HG02884 (cell line): ENCODE results near the gene AKR7A3.
"Not testable (repeated sequence)": the region's sequence is repeated elsewhere in the genome, so short reads cannot be mapped to it uniquely, and the experiment has no call there.

Experiments
- ATAC-seq: cut with Tn5 transposase; IDR thresholded peaks from one replicate; pipeline ENCODE4 v1.9.1; 2021; ENCODE audit warnings: mild to moderate bottlenecking, moderate library complexity; ENCODE audit not compliant: unreplicated experiment

The AKR7A3 gene

GRCh38 chr1:19288324-19289241 is at the start of gene AKR7A3:
AKR7A3 (minus strand) TSS chr1:19288770; CDS start chr1:19288709, 61 bp downstream.
- ATAC-seq, result not testable (repeated sequence)

GRCh38 chr1:19338323-19338762 is 49.8 kb upstream of the AKR7A3 start:
- ATAC-seq, result no peak

DNA sequence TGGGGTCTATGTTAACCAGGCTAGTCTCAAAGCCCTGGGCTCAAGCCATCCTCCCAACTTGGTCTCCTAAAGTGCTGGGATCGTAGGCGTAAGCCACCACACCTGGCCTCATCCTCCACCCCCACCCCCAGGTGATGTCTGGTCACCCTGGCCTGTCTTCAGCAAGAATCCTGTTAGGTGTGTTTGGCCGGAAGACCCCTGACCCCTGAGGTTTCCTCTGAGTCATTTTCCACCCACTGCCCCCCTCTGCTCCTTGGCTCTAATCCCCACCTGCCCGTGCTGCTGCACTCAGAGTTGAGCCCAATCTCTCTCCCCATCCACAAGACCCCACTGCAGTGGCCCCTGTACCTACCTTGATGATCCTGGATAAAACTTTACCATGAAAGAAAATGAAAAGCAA is 48.7 kb upstream of the AKR7A3 start:
- no peak for ATAC-seq

DNA sequence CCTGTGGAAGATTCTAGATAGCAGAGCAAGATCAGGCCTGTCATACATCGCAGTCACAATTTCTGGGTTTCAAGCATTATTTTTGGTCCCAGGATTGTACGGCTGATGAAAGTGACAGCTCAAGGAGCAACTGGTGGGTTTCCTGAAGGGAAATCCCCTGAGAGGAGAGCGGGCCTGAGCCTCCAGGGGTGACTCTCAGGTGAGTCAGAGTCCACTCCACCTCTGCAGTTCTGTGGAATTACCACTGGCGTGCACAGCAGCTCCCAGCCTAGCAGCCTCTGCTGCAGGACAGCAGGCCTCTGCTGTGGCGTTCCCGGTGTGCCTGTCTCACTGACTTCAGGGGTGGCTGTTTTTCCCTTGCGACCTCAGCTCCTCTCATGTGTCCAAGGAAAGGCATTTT is 48.0 kb upstream of the AKR7A3 start:
- ATAC-seq, result no peak

GRCh38 chr1:19333587-19334354 is 45.2 kb upstream of the AKR7A3 start:
- ATAC-seq, result no peak

DNA sequence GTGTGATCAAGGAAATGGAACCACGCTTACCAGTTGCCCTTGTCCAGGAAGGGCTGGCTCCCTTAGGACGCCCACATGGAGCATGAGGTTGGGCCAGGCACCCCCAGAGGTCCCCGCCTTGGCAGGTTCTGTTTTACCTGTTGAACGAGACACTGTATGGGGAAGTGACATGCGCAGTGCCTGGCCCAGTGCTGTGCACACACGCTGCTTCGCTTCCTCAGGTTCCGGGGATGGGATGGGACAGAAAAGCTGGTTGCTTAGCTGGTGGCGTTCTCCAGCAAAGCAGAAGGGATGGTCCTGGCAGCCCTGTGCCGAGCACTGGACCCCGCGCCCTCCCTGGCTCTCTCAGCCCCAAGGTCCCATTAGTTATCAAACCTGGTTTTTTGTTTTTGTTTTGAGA is 44.3 kb upstream of the AKR7A3 start:
- ATAC-seq, result no peak

DNA sequence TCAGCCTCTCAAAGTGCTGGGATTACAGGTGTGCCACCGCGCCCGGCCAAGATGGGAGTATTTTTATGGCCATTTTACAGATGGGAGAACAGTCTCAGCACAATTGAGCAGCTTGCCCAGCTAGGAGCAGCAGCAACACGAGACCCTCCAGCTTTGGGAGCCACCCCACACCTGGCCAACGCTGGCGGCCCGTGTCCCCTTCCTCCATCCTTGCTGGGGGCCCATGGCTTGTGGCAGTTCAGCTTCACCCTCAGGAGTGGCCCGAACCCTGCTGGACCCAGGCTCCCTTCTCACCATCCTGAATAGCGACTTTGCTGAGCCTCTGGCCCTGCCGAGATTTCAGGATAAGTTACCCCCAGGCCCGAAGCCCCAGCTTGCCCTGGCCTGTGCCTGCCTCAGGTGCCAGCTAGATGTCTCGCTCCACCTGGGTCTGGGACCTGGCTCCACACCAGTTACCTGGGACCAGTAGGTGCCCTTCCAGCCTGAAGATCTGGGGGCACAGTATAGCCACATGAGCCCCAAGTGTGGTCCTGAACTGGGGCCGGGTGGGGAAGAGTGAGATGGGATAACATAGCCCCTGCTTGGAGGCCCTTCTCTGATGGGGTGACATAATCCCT is 42.8 kb upstream of the AKR7A3 start:
- ATAC-seq, result no peak

- no peak for ATAC-seq
Observed at GRCh38 chr1:19330449-19331135, 42.0 kb upstream of the AKR7A3 start.

GRCh38 chr1:19329611-19330010 is 41.0 kb upstream of the AKR7A3 start:
- no peak for ATAC-seq

- no peak for ATAC-seq
Observed at GRCh38 chr1:19329188-19329587, 40.6 kb upstream of the AKR7A3 start.

DNA sequence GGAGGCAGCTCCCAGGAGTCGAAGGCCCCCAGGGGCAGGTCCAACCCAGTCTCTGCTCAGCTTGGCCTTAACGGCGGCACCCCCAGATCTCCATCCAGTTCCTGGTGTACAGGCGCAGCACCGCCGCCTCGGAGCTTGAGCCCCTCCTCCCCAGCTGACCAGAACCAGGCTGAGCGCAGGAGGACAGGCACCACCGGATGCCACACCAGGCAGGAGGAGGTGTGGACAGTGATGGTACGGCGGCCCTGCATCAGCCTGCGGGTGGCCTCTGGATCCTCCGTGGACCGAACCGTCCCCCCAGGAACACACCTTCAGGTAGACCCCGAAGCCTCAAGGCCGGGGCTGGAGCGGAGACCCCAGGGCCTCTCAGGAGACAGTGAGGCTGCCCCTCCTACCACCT is 39.9 kb upstream of the AKR7A3 start:
- no peak for ATAC-seq

GRCh38 chr1:19327736-19328135 is 39.2 kb upstream of the AKR7A3 start:
- ATAC-seq, result no peak

DNA sequence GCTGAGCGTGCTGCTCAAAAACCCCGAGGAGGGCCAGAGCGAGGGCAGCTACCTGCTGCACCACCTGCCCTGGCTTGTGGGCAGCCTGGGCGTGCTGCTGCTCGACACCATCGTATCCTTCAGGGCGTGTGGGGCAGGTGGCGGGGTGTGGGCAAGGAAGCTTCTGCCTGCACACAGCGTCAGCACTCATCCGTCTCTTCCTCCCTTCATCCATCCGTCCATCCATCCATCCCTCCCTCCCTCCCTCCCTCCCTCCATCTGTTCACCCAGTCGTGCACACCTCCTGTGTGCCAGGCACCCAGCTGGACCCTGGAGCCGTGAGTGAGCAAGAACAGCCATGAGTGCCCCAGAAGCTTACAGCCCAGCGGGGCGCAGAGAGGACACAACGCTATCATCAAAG is 38.7 kb upstream of the AKR7A3 start:
- no peak for ATAC-seq

DNA sequence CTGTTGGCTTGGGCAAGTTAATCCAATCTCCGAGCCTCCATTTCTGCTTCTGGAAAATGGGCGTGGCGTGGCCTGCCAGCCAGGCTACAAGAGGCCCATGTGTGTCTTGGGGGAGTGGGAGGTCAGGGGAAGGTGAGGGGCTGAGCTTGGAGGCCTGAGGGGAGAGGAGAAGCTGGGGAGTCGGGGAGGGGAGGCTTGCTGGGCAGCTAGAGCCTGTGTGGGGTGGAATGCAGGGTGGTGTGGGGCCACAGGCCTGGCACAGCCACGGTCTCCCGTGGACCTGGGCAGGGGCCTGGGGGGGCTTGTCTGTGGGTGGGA is 38.1 kb upstream of the AKR7A3 start:
- ATAC-seq, result no peak

DNA sequence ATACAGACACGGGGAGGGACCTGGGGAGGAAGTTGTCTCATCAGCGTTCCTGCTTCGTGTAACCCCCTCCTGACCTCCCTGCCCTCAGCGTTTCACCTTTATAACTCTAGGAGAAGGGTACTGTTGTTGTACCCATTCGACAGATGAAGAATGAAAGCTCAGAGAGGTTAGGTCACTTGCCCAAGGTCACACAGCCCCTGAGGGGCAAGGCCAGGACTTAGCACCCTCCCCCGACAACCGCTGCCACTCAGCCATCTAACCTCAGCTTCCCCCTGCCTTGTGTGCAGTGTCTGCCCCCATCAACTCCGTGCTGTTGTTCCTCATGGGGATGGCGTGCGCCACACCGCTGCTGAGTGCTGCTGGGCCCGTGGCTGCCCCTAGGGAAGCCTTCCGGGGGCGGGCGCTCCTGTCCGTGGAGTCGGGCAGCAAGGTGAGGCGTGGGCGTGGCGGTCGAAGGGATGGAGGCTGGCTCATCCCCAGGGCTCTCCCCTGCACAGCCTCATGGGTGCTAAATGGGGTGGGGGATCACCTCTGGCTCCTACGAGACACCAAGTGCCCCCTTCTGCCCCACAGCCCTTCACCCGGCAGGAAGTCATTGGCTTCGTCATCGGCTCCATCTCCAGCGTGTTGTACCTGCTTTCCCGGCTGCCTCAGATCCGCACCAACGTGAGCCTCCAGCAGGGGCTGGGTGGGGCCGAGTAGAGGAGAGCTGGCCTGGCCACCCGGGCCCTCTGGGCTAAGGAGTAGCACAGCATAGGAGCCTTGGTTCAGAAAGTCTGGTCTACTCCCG is 37.6 kb upstream of the AKR7A3 start:
- no peak for ATAC-seq

DNA sequence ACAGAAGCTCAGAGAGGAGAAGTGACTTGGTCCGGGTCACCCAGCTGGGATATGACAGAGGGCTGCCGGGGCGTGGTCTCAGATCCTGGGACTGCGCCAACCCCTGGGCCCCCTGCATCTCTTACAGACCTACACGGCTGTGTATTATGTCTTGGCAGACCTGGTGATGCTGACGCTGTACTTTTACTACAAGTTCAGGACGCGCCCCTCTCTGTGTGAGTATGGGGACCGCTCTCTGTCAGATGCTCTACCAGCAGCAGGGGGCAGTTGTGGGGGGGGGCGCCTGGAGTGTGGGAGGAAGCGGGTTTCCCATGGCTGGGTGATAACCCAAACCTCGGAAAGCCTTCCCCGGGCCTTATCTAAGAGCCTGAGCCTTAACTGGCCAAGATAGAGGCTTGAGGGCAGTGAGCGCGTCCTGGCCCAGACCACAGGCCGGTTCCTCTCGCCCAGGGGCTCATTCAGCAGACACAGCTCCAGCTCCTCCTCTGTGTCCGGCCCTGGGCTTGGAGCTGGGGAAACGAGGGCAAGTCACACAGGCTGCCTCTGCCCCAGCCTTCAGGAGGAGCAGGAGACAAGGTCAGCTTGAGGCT is 36.9 kb upstream of the AKR7A3 start:
- ATAC-seq, result no peak

- no peak for ATAC-seq
Observed at GRCh38 chr1:19324665-19324990, 36.1 kb upstream of the AKR7A3 start.

- ATAC-seq, result no peak
Observed at GRCh38 chr1:19323987-19324664, 35.6 kb upstream of the AKR7A3 start.

- no peak for ATAC-seq
Observed at GRCh38 chr1:19322481-19322880, 33.9 kb upstream of the AKR7A3 start.

- ATAC-seq, result no peak
Observed at GRCh38 chr1:19321071-19321470, 32.5 kb upstream of the AKR7A3 start.
